PC-3 (cell line): Measurements from ENCODE around the gene CXCR6.

Experiments used
- EZH2 ChIP-seq: fragments of 300-600 bp; sonication (generic); IDR thresholded peaks from one replicate; pipeline ENCODE4 v1.6.1; 2017; ENCODE audit warnings: antibody characterized with exemption, mild to moderate bottlenecking, low read length; ENCODE audit not compliant: unreplicated experiment
- EZH2phosphoT487 ChIP-seq: fragments of 300-600 bp; sonication (generic); IDR thresholded peaks from 2 replicates; pipeline ENCODE4 v1.6.1; 2018; ENCODE audit warnings: mild to moderate bottlenecking, antibody characterized with exemption, low read length, borderline replicate concordance

GRCh38 chr3:45944830-45945620 is 1.8 kb downstream of the CXCR6 start:
- TF ChIP-seq EZH2: no peak
- TF ChIP-seq EZH2phosphoT487: no peak
